HEK293T (cell line): Measurements from ENCODE around the gene PRKCH.

Experiments used
- CTCF ChIA-PET: fragments of 350-600 bp; formaldehyde crosslinking; extraction: SDS; loops from one replicate; lab custom pipeline; 2021; ENCODE audit warnings: antibody characterized with exemption, inconsistent platforms; lab: Yijun Ruan, JAX
- POLR2A ChIA-PET: fragments of 350-600 bp; formaldehyde crosslinking; extraction: SDS; loops from one replicate; lab custom pipeline; 2020; ENCODE audit warnings: antibody characterized with exemption, inconsistent platforms; lab: Yijun Ruan, JAX
- DNase-seq: peaks from one replicate; pipeline ENCODE4 v3.0.0; 2012; ENCODE audit warnings: mixed read lengths; ENCODE audit errors: extremely low spot score
- ARNT ChIP-seq: fragments of 450-650 bp; IDR thresholded peaks from 2 replicates; pipeline ENCODE4 v1.6.1; 2017; ENCODE audit warnings: mild to moderate bottlenecking
- BHLHE40 ChIP-seq: fragments of 450-650 bp; IDR thresholded peaks from 2 replicates; pipeline ENCODE4 v1.6.1; 2016; ENCODE audit warnings: mild to moderate bottlenecking, moderate library complexity, borderline replicate concordance
- CTBP1 ChIP-seq: fragments of 450-650 bp; IDR thresholded peaks from 2 replicates; pipeline ENCODE4 v1.6.1; 2016; ENCODE audit warnings: borderline replicate concordance
- ELF4 ChIP-seq: fragments of 450-650 bp; IDR thresholded peaks from 2 replicates; pipeline ENCODE4 v1.6.1; 2017; ENCODE audit warnings: antibody characterized with exemption
- FOXA1 ChIP-seq: fragments of 450-650 bp; IDR thresholded peaks from 2 replicates; pipeline ENCODE4 v1.6.1; 2016; ENCODE audit warnings: mild to moderate bottlenecking
- FOXK2 ChIP-seq: fragments of 450-650 bp; IDR thresholded peaks from 2 replicates; pipeline ENCODE4 v1.6.1; 2016; ENCODE audit warnings: mild to moderate bottlenecking
- FOXM1 ChIP-seq: fragments of 450-650 bp; IDR thresholded peaks from 2 replicates; pipeline ENCODE4 v1.6.1; 2017; ENCODE audit warnings: mild to moderate bottlenecking, borderline replicate concordance
- HDGF ChIP-seq: fragments of 450-650 bp; IDR thresholded peaks from 2 replicates; pipeline ENCODE4 v1.6.1; 2017; ENCODE audit warnings: antibody characterized with exemption, borderline replicate concordance
- L3MBTL2 ChIP-seq: fragments of 450-650 bp; conservative IDR thresholded peaks from 2 replicates; pipeline ENCODE4 v1.6.1; 2016; ENCODE audit warnings: mild to moderate bottlenecking
- LEF1 ChIP-seq: fragments of 450-650 bp; IDR thresholded peaks from 2 replicates; pipeline ENCODE4 v1.6.1; 2017; ENCODE audit warnings: mild to moderate bottlenecking, borderline replicate concordance
- NFRKB ChIP-seq: fragments of 450-650 bp; IDR thresholded peaks from 2 replicates; pipeline ENCODE4 v1.6.1; 2016; ENCODE audit warnings: mild to moderate bottlenecking, moderate library complexity
- SP1 ChIP-seq: fragments of 450-650 bp; IDR thresholded peaks from 2 replicates; pipeline ENCODE4 v1.6.1; 2017
- SUZ12 ChIP-seq: fragments of 450-650 bp; IDR thresholded peaks from 2 replicates; pipeline ENCODE4 v1.6.1; 2016; ENCODE audit warnings: mild to moderate bottlenecking
- TARDBP ChIP-seq: fragments of 450-650 bp; IDR thresholded peaks from 2 replicates; pipeline ENCODE4 v1.6.1; 2016
- ZNF384 ChIP-seq: fragments of 450-650 bp; IDR thresholded peaks from 2 replicates; pipeline ENCODE4 v1.6.1; 2016
- TF ChIP-seq, protein P1 (sequence below): fragments of 450-650 bp; IDR thresholded peaks from 2 replicates; pipeline ENCODE4 v1.6.1; 2016

The PRKCH gene

DNA sequence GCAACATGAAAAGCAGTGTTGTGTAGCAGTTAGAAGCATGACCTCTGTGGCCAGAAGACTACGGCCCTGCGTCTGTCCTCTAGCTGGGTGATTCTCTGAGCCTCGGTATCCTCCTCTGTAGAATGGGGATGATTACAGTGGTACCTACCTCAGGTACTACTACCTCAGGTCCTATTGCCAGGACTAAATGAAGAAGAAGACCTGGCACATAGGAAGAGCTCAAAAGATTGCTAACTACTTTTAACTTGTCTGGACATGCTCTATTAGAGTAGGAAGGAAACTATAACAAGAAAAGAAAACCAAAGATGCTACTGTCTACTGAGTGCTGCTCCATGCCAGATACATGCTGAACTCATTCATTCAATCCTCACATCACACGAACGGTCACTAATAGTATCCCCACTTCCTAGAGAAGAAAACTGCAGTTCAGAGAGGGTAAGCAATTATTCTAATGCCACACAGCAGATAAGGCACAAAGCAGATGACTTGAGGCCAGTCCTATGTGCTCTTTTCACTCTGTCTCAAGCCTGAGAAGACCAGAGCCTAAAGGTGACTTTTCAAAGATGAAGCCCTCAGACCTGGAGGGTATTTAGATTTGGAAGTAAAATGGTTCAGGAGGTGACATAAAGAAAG lies 265.8 kb downstream of the PRKCH start:
- no peak for TF ChIP-seq ELF4
- TF ChIP-seq FOXA1: no peak
- no peak for TF ChIP-seq FOXK2
- TF ChIP-seq ZNF384: no peak
- TF ChIP-seq HDGF: no peak
- TF ChIP-seq SP1: no peak
- no peak for TF ChIP-seq L3MBTL2
- no peak for TF ChIP-seq SUZ12
- TF ChIP-seq FOXM1: no peak
- no peak for TF ChIP-seq BHLHE40
- TF ChIP-seq ARNT: no peak
- TF ChIP-seq CTBP1: no peak
- ChIA-PET CTCF (interaction anchor here (0.6 kb wide), 1 partner anchor 21 kb away, joined by 3 read pairs; no protein-coding TSS in a partner anchor), POLR2A (interaction anchor here (1.0 to 1.9 kb wide), 2 partner anchors 25 to 108 kb away, joined by 3 to 6 read pairs; partner anchors contain the start of gene HIF1A)
- DNase-seq: no peak

DNA sequence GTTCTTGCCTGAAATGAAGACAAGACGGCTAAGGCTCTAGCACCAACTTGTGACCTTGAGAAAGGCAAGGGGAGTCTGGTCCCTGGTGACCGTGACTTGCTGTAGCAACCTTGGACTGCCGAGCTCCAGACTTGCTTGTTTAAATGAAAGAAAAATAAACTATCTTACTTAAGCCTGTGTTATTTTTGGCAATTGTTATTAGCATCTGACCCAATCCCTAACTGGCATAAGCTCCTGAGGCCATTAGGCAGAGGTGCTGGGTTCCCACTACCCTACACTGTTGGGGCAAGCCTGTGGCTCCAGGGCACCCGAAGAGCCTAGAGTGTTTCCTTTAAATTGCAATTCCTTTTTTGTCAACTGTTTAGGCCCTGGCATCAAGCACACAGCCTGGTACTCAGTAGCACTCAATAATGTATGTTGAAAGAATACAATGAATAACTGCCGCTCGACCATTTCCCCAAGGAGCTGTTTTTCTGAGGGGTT lies 267.1 kb downstream of the PRKCH start:
- TF ChIP-seq ELF4 (no peak), HDGF (no peak), ARNT (no peak), NFRKB (no peak), TARDBP (no peak)
- POLR2A ChIA-PET: interaction anchor here (0.6 to 1.6 kb wide), 4 partner anchors 10 to 174 kb away, joined by 3 to 9 read pairs (median 4); partner anchors contain the start of genes HIF1A and SNAPC1
- CTCF ChIA-PET: interaction anchor here (0.6 to 1.4 kb wide), 2 partner anchors 22 to 29 kb away, joined by 3 read pairs; no protein-coding TSS in a partner anchor
- no peak for DNase-seq

DNA sequence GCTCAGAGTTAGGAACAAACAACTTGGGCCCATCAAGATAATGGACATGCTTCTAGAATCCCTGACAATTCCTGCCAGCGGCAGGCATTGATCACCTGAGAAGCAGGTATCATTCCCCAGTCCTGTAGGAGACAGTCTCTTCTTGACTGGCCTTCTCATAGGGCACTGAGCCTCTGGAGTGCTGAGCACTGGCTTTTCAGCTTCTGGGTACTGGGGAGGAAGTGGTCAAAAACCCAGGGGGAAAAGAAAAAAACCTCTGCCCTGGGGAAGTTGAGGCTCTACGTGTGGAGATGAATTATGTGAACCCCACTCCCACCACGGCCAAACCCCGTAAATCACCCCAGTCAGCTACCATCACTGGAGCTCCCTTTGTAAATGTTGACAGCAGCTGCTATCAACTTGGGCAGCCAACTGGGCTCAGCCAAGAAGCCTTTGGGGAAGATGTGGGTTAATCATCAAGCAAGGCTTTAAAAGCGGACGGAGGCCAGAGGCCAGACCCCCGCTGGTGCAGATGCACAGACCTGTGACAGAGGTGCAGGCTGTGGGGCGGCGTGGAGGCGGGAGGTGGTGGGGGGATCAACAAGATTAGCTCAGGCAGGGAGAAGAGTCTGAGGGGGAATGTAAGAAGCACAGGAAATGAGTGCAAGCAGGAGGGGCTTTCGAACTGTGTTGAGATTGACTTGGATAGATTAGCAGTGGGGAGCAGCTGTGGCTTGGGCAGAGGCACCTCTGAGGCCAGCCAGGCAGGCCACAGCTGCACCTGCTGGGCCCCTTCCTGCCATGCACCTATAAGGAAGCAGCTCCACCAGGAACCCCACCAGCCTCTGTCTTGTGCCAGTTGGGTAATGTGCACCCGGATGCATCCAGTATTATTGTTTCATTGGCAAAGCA lies 268.6 kb downstream of the PRKCH start:
- CTCF ChIA-PET: interaction anchor here (1.4 kb wide), 1 partner anchor 31 kb away, joined by 3 read pairs; no protein-coding TSS in a partner anchor

DNA sequence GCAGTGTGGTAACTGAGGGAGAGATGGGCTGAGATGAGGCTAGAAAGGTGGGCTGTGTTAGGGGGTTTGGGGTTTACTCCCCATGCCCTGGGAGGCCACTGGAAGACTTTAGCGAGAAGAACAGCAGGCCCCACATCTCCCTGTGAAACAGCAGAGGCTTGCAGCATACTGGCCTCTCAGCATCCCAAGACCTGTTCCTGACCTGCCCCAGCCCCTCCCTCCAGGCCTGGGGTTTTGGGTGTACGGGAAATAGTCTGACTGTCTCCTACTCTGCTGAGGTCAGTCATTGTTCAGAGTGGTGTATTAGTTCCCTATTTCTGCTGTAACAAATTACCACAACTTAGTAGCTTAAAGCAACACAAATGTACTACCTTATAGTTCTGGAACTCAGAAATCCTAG lies 270.5 kb downstream of the PRKCH start:
- POLR2A ChIA-PET: no interaction called here
- no peak for TF ChIP-seq NFRKB
- TF ChIP-seq ELF4: no peak
- no peak for TF ChIP-seq LEF1
- TF ChIP-seq FOXA1: no peak
- no peak for TF ChIP-seq SUZ12
- no peak for TF ChIP-seq SP1
- TF ChIP-seq, protein P1, sequence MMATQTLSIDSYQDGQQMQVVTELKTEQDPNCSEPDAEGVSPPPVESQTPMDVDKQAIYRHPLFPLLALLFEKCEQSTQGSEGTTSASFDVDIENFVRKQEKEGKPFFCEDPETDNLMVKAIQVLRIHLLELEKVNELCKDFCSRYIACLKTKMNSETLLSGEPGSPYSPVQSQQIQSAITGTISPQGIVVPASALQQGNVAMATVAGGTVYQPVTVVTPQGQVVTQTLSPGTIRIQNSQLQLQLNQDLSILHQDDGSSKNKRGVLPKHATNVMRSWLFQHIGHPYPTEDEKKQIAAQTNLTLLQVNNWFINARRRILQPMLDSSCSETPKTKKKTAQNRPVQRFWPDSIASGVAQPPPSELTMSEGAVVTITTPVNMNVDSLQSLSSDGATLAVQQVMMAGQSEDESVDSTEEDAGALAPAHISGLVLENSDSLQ: no peak
- TF ChIP-seq FOXM1: no peak
- TF ChIP-seq CTBP1: no peak
- TF ChIP-seq TARDBP: no peak
- TF ChIP-seq HDGF: no peak
- TF ChIP-seq ARNT: no peak
- TF ChIP-seq ZNF384: no peak
- TF ChIP-seq BHLHE40: no peak
- no peak for TF ChIP-seq L3MBTL2
- CTCF ChIA-PET: no interaction called here
- DNase-seq: no peak

More for the DNA sequence above, 268.6 kb downstream of the PRKCH start:
- DNase-seq: no peak
- no peak for TF ChIP-seq BHLHE40
- no peak for TF ChIP-seq SUZ12
- TF ChIP-seq ZNF384: no peak
- TF ChIP-seq ARNT: no peak
- no peak for TF ChIP-seq FOXK2
- TF ChIP-seq SP1: no peak
- TF ChIP-seq, protein P1: no peak
- TF ChIP-seq ELF4: no peak
- no peak for TF ChIP-seq HDGF
- TF ChIP-seq TARDBP: no peak
- TF ChIP-seq LEF1: no peak
- TF ChIP-seq L3MBTL2: no peak
- TF ChIP-seq FOXM1: no peak
- POLR2A ChIA-PET: no interaction called here

DNA sequence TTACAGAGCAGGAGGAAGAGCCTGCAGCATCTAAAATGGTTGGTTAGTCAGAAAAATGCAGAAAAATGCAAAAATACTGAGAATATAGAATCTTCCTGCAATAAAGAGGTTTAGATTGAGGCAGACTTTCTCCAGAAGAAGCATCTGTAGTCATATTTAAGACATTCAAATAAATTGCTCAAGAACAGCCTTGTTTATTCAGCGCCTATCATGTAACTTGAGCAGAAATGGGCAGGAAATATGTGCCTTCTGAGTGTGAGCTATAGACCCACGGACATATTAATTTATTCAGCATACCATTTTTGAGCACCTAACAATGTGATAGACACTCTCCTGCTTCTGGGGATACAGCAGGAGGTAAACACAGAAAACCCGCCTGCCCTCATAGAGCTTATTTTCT lies 272.0 kb downstream of the PRKCH start:
- POLR2A ChIA-PET: interaction anchor here (0.9 kb wide), 1 partner anchor 11 kb away, joined by 3 read pairs; no protein-coding TSS in a partner anchor

More for the DNA sequence above, 272.0 kb downstream of the PRKCH start:
- CTCF ChIA-PET: no interaction called here
- TF ChIP-seq TARDBP (no peak), HDGF (no peak), FOXK2 (no peak), L3MBTL2 (no peak), ZNF384 (no peak), ARNT (no peak), SUZ12 (no peak), LEF1 (no peak), BHLHE40 (no peak), ELF4 (no peak), FOXM1 (no peak), FOXA1 (no peak), CTBP1 (no peak)
- TF ChIP-seq, protein P1: no peak
- DNase-seq: no peak
